Liver (tissue), 9 donors: ENCODE measurements around the gene C10orf95. TPM values are rescaled to one million over a fixed set of nuclear protein-coding genes. Genes with fewer than 3 reads are reported as not detected.

Source experiments
- DNase-seq: peaks from one replicate; pipeline ENCODE4 v3.0.0-alpha.2; 2017; ENCODE audit warnings: low spot score
- H3K27ac ChIP-seq, 2 donors: one replicate each; pipeline ENCODE4 v1.7.0; 2013; ENCODE audit warnings: inconsistent platforms in 2 of 2, low read length in 2 of 2, control low read depth in 1 of 2, low read depth in 1 of 2, mild to moderate bottlenecking in 1 of 2
- H3K27me3 ChIP-seq, 4 donors: one replicate each; pipeline versions ENCODE4 v1.6.1 to v1.7.0; 2013; ENCODE audit warnings: low read length in 3 of 4, inconsistent platforms in 1 of 4, mild to moderate bottlenecking in 1 of 4, moderate library complexity in 1 of 4; ENCODE audit not compliant: control insufficient read depth in 4 of 4, insufficient read depth in 4 of 4
- H3K36me3 ChIP-seq, 4 donors: one replicate each; pipeline versions ENCODE4 v1.6.1 to v1.7.0; 2013; ENCODE audit warnings: low read length in 3 of 4, mild to moderate bottlenecking in 3 of 4, low read depth in 1 of 4, moderate library complexity in 1 of 4; ENCODE audit not compliant: control insufficient read depth in 4 of 4, insufficient read depth in 3 of 4
- H3K4me1 ChIP-seq, 4 donors: one replicate each; pipeline versions ENCODE4 v1.6.1 to v1.7.0; 2013; ENCODE audit warnings: low read length in 3 of 4, mild to moderate bottlenecking in 3 of 4, moderate library complexity in 1 of 4; ENCODE audit not compliant: control insufficient read depth in 4 of 4, insufficient read depth in 4 of 4
- H3K4me3 ChIP-seq, 3 donors: one replicate each; pipeline versions ENCODE4 v1.6.1 to v1.7.0; 2013; ENCODE audit warnings: low read length in 3 of 3, control low read depth in 1 of 3, low read depth in 1 of 3, mild to moderate bottlenecking in 1 of 3
- H3K9ac ChIP-seq, 2 donors: one replicate each; pipeline ENCODE4 v1.7.0; 2013; ENCODE audit warnings: low read length in 2 of 2, mild to moderate bottlenecking in 2 of 2, moderate library complexity in 2 of 2, control low read depth in 1 of 2, low read depth in 1 of 2
- H3K9me3 ChIP-seq, 4 donors: one replicate each; pipeline versions ENCODE4 v1.6.1 to v1.7.0; 2013; ENCODE audit warnings: low read length in 3 of 4; ENCODE audit not compliant: control insufficient read depth in 4 of 4
- ATF3 ChIP-seq: IDR thresholded peaks from 2 replicates; pipeline ENCODE4 v1.6.1; 2016; ENCODE audit warnings: antibody characterized with exemption
- CTCF ChIP-seq: fragments of 150-350 bp; IDR thresholded peaks from 2 replicates; pipeline ENCODE4 v1.5.1; 2017; ENCODE audit warnings: improper control_type of control experiment, low read depth, low read length; ENCODE audit not compliant: missing input control
- EGR1 ChIP-seq, 2 donors: IDR thresholded peaks; 2 replicates each; pipeline ENCODE4 v1.6.1; 2016 to 2018; ENCODE audit warnings: antibody characterized with exemption in 2 of 2, low read depth in 2 of 2
- FOXA1 ChIP-seq: IDR thresholded peaks from 2 replicates; pipeline ENCODE4 v1.6.1; 2016; ENCODE audit warnings: antibody characterized with exemption
- FOXA2 ChIP-seq: IDR thresholded peaks from 2 replicates; pipeline ENCODE4 v1.6.1; 2016; ENCODE audit warnings: antibody characterized with exemption
- GABPA ChIP-seq, 2 donors: IDR thresholded peaks in 1 of 2; conservative IDR thresholded peaks in 1 of 2; 2 replicates each; pipeline ENCODE4 v1.6.1; 2016; ENCODE audit warnings: antibody characterized with exemption in 2 of 2, mild to moderate bottlenecking in 1 of 2, moderate library complexity in 1 of 2
- HNF4A ChIP-seq, 2 donors: conservative IDR thresholded peaks; 2 replicates each; pipeline ENCODE4 v1.6.1; 2016; ENCODE audit warnings: antibody characterized with exemption in 2 of 2, mild to moderate bottlenecking in 2 of 2
- JUND ChIP-seq, 2 donors: IDR thresholded peaks; 2 replicates each; pipeline ENCODE4 v1.6.1; 2016; ENCODE audit warnings: antibody characterized with exemption in 2 of 2
- MAX ChIP-seq: IDR thresholded peaks from 2 replicates; pipeline ENCODE4 v1.6.1; 2016; ENCODE audit warnings: antibody characterized with exemption
- NR2F2 ChIP-seq: IDR thresholded peaks from 2 replicates; pipeline ENCODE4 v1.6.1; 2016; ENCODE audit warnings: antibody characterized with exemption
- RAD21 ChIP-seq, 2 donors: IDR thresholded peaks; 2 replicates each; pipeline ENCODE4 v1.6.1; 2016; ENCODE audit warnings: antibody characterized with exemption in 2 of 2, mild to moderate bottlenecking in 2 of 2
- REST ChIP-seq: IDR thresholded peaks from 2 replicates; pipeline ENCODE4 v1.6.1; 2016; ENCODE audit warnings: antibody characterized with exemption, mild to moderate bottlenecking
- RXRA ChIP-seq, 2 donors: IDR thresholded peaks; 2 replicates each; pipeline ENCODE4 v1.6.1; 2017 to 2018; ENCODE audit warnings: antibody characterized with exemption in 2 of 2, mild to moderate bottlenecking in 1 of 2
- SP1 ChIP-seq: IDR thresholded peaks from 2 replicates; pipeline ENCODE4 v1.6.1; 2018; ENCODE audit warnings: antibody characterized with exemption, mild to moderate bottlenecking
- TAF1 ChIP-seq: conservative IDR thresholded peaks from 2 replicates; pipeline ENCODE4 v1.6.1; 2016; ENCODE audit warnings: antibody characterized with exemption, mild to moderate bottlenecking
- YY1 ChIP-seq: IDR thresholded peaks from 2 replicates; pipeline ENCODE4 v1.6.1; 2016; ENCODE audit warnings: antibody characterized with exemption, mild to moderate bottlenecking
- WGBS: extraction: QIAGEN DNeasy Blood & Tissue Kit; methylation state at CpG from one replicate; pipeline ENCODE4 v1.1.7; 2013; 5-methylcytosine and 5-hydroxymethylcytosine counted together
- polyA plus RNA-seq, 2 donors: library from polyadenylated mRNA; stranded (reverse) in 1 of 2; unstranded in 1 of 2; fragments of 200-250 nt in 1 of 2; fragments of >200 nt in 1 of 2; fragmentation: Nextera tagmentation in 1 of 2; extraction: Ambion mirVana in 1 of 2; gene quantifications; one replicate each; pipeline versions ENCODE4 v1.2.1 to v1.2.3, GENCODE V29; 2013 to 2015
- total RNA-seq, 2 donors: library from RNA; depleted of rRNA; stranded (reverse); fragments of >200 nt; gene quantifications; one replicate each; pipeline ENCODE4 v1.2.3, GENCODE V29; 2014
- donor health status: healthy.
- donor health status: healthy.
- donor health status: healthy.
- donor health status: healthy.
- donor health status: healthy.

Gene C10orf95
- total and polyA plus RNA-seq, 4 donors: 0.09 to 0.24 TPM; not detected in 2

- H3K36me3 ChIP-seq: peaks cover 0 to 10% (median 2%) of the 10 kb centered on the region in 4 donors
- H3K4me3 ChIP-seq: no peak overlapping the region
Observed at GRCh38 chr10:102426803-102427287, 24.5 kb downstream of the C10orf95 start.

GRCh38 chr10:102425444-102425843, 25.9 kb downstream of the C10orf95 start:
- H3K4me1 ChIP-seq: peaks cover 0 to 25% (median 16%) of the 10 kb centered on the region in 4 donors
- TF ChIP-seq FOXA2: no peak
- TF ChIP-seq CTCF: no peak
- no peak for TF ChIP-seq RXRA (IDR thresholded peaks at IDR 0.05)
- TF ChIP-seq SP1: no peak
- no peak for TF ChIP-seq HNF4A (conservative IDR thresholded peaks at IDR 0.05)
- TF ChIP-seq FOXA1: no peak
- TF ChIP-seq YY1: no peak
- no peak for TF ChIP-seq TAF1
- TF ChIP-seq MAX: no peak
- TF ChIP-seq GABPA (IDR thresholded peaks at IDR 0.05 in 1 of 2, conservative IDR thresholded peaks at IDR 0.05 in 1 of 2): no peak
- TF ChIP-seq JUND (IDR thresholded peaks at IDR 0.05): no peak
- no peak for TF ChIP-seq RAD21 (IDR thresholded peaks at IDR 0.05)
- no peak for TF ChIP-seq ATF3
- H3K4me3 ChIP-seq: no peak overlapping the region
- no peak for DNase-seq
- no peak overlapping the region for H3K9ac ChIP-seq
- no peaks in the 10 kb centered on the region for H3K27me3 ChIP-seq
- peaks cover 0 to 10% (median 2%) of the 10 kb centered on the region in 4 donors for H3K36me3 ChIP-seq
- H3K27ac ChIP-seq: no peak overlapping the region
- 94% methylated on average over 1 of the region's 1 CpG for WGBS
- no peaks in the 10 kb centered on the region for H3K9me3 ChIP-seq

More at GRCh38 chr10:102426803-102427287, 24.5 kb downstream of the C10orf95 start:
- Histone ChIP-seq H3K4me1 (peaks cover 0 to 25% (median 20%) of the 10 kb centered on the region in 4 donors), H3K27ac (no peak overlapping the region), H3K9ac (no peak overlapping the region), H3K27me3 (no peaks in the 10 kb centered on the region), H3K9me3 (no peaks in the 10 kb centered on the region)
- WGBS: 91% methylated on average over 7 of the region's 7 CpGs
- DNase-seq: no peak
- TF ChIP-seq EGR1 (IDR thresholded peaks at IDR 0.05; ENCODE audit: low read depth in 2 of 2): no peak

- H3K9ac ChIP-seq: no peak overlapping the region
Observed at GRCh38 chr10:102424916-102425315, 26.4 kb downstream of the C10orf95 start.

More at GRCh38 chr10:102424916-102425315, 26.4 kb downstream of the C10orf95 start:
- no peak for TF ChIP-seq SP1
- TF ChIP-seq FOXA1: no peak
- TF ChIP-seq GABPA (IDR thresholded peaks at IDR 0.05 in 1 of 2, conservative IDR thresholded peaks at IDR 0.05 in 1 of 2): no peak
- no peak for TF ChIP-seq MAX
- TF ChIP-seq REST: no peak
- no peak for TF ChIP-seq NR2F2
- Histone ChIP-seq H3K27me3 (no peaks in the 10 kb centered on the region), H3K9me3 (no peaks in the 10 kb centered on the region), H3K4me3 (no peak overlapping the region), H3K27ac (no peak overlapping the region), H3K4me1 (peaks cover 3 to 31% (median 21%) of the 10 kb centered on the region in 4 donors), H3K36me3 (peaks cover 0 to 10% (median 2%) of the 10 kb centered on the region in 4 donors)
- no peak for DNase-seq
- WGBS: 94% methylated on average over 6 of the region's 6 CpGs
